HT1080 (cell line): ENCODE results near the gene PRX. TPM values are rescaled to one million over a fixed set of nuclear protein-coding genes. Genes with fewer than 3 reads are reported as not detected.
"Not testable (repeated sequence)": the region's sequence is repeated elsewhere in the genome, so short reads cannot be mapped to it uniquely, and the experiment has no call there.

Experiments used
- DNase-seq: peaks from one replicate; pipeline ENCODE4 v3.0.0-alpha.2; 2015; ENCODE audit warnings: low read depth
- total RNA-seq: library from RNA; depleted of rRNA; stranded (reverse); fragments of >200 nt; shearing (Covaris generic); gene quantifications from 2 replicates; pipeline ENCODE4 v1.2.3, GENCODE V29; 2014

Gene PRX
- total RNA-seq, 1 experiment from 2014 or later: not detected

DNA sequence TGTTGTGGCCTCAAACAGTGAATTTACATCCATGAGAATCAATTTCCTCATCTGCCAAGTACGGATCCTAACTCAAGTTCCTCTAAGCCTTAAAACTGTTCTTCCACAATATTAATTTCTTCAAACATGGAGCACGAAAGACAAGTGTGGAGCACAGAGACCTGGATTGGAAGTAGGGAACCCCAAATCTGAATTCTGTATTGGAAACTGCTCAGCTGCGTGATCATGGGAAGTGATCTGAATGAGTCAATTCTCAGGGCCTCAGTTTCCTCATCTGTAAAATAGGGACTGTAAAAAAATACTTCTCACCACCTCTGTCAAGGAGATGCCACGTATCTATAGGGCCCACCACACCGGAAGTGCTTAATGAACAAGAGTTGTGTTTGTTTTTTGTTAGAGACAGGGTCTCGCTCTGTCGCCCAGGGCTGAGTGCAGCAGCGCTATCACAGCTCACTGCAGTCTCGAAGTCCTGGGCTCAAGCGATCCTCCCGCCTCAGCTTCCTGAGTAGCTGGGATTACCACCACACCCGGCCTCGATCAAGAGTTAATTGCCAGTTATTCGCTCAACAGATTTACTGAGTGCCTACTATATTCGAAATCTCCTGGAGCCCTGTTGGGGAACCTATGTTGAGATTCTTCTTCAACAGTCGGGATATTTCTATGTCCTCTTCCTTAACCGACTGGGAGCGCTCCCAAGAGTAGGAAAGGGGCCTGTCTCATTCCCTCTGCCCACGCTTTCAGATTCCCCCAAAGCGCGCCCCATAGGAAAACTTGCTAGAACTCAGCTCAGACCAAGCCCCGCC, 29.4 kb upstream of the PRX start:
- DNase-seq: no peak

DNA sequence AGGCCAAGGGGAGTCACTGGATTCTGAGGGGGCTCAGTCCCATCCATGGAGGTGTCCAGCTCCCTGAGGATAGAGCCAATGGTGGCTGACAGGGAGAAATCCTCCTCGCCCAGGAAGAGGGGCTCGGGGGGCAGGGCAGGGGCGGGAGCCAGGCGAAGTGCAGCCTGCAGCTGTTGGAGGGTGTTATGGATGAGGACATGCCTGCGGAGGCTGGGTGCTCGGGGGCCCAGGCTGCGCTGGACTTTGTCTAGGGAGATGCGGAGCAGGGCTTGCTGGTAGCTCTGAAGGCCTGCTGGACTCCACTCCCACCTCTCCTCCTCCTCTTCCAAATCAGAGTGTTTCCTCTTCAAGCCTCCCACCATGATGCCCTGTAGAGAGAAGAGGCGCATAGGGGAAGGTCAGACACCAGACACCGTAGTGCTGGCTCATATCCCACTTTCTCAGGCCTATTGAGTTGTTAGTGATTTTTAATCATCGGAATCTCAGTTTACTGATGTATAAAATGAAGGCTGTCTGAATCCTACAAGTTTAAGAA, 28.6 kb upstream of the PRX start:
- DNase-seq: no peak

DNA sequence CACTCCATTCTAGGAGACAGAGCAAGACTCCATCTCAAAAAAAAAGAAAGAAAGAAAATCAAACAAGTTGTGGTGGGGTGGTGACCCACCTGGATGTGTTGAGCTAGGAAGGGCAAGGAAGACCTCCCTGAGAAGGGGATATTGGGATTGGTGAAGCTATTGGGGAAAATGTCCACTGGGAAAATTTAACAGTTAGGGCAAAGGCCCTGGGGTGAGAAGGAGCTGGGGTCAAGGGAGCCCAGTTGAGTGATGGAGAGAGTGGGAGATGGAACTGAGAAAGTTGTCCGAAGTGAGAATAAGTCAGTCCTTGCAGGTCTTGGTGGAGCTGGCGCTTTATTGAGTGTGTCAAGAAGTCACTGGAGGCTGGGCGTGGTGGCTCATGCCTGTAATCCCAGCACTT, 25.1 kb upstream of the PRX start:
- DNase-seq: no peak

DNA sequence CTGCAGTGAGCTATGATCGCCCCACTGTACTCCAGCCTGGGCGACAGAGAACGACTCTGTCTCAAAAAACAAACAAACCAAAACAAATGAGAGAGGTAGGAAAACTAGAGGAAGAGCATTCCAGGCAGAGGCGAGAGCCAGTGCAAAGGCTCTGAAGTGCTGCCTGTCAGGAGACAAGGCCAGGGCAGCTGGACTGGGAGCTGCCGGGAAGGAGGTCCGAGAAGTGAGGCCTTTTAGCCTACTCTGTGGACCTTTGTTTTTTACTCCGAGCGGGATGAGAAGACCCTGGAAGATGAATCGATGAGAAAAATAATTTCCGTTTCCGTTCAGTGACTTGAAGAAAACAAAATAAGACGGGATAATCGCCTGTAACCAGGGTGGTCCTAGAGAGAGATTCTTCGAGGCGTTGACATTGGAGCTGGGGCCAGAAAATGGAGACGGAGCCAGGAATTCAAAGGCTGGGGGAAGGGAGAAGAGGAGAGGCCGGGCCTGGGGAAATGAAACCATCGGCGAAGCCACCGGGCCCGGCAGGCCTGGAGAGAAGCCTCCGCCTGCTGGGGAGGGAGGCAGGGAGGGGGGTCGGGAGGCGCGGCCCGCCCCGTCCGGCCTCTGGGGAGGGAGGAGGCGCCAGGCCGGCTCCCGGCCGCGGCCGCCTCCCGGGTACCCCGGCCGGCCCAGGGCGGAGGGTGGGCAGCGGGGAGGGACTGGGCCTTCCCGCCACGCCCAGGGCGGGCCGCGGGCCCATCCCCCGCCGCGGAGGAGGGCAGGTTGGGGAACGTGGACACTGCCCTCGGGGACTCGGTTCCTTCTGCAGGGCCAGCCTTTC, 20.4 kb upstream of the PRX start:
- peak; percentile 85 for DNase-seq

DNA sequence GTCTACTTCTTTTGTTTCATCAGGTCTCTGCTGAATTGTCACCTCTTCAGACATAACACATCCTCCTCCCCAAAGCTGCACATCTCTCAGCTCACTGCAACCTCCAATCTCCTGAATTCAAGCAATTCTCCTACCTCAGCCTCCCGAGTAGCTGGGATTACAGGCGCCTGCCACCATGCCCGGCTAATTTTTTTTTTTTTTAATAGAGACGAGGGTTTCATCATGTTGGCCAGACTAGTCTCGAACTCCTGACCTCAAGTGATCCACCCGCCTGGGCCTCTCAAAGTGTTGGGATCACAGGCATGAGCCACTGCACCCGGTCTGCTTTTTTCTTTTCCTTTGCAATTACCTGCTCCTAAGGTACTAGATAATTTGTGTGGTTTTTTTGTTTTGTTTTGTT, 19.6 kb upstream of the PRX start:
- not testable (repeated sequence) for DNase-seq

DNA sequence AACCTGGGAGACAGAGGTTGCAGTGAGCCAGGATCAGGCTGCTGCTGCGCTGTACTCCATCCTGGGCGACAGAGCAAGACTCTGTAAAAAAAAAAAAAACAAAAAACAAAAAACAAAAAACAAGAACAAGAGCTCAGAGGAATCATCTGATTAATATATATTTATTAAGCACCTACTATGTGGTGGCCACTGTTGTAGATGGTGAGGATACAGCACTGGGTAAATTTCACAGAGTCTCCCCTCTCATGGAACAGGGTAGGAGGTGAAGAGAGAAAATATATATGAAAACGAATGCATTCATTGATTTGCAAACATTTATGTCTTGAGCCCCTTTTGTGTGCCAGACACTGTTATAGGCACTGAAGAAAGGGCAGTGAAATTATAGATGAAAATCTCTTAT, 18.5 kb upstream of the PRX start:
- DNase-seq: no peak

DNA sequence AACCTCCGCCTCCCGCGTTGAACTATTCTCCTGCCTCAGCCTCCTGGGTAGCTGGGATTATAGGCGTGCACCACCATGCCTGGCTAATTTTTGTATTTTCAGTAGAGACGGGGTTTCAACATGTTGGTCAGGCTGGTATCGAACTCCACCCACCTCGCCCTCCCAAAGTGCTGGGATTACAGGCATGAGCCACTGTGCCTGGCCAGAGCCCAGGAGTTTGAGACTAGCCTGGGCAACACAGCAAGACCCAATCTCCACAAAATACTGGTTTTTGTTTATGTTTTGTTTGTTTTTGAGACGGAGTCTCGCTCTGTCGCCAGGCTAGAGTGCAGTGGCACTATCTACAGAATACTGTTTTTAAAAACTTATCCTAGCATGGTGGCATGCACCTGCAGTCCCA, 17.1 kb upstream of the PRX start:
- DNase-seq: not testable (repeated sequence)

DNA sequence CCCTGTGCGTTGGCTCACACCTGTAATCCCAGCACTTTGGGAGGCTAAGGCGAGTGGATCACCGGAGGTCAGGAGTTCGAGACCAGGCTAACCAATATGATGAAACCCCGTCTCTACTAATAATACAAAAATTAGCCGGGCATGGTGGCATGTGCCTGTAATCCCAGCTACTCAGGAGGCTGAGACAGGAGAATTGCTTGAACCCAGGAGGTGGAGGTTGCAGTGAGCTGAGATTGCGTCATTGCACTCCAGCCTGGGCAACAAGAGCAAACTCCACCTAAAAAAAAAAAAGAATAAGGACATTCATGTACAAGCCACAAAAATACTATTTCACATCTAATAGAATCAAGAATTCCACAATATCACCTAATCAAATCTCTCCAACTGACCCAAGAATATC, 15.0 kb upstream of the PRX start:
- DNase-seq: not testable (repeated sequence)

DNA sequence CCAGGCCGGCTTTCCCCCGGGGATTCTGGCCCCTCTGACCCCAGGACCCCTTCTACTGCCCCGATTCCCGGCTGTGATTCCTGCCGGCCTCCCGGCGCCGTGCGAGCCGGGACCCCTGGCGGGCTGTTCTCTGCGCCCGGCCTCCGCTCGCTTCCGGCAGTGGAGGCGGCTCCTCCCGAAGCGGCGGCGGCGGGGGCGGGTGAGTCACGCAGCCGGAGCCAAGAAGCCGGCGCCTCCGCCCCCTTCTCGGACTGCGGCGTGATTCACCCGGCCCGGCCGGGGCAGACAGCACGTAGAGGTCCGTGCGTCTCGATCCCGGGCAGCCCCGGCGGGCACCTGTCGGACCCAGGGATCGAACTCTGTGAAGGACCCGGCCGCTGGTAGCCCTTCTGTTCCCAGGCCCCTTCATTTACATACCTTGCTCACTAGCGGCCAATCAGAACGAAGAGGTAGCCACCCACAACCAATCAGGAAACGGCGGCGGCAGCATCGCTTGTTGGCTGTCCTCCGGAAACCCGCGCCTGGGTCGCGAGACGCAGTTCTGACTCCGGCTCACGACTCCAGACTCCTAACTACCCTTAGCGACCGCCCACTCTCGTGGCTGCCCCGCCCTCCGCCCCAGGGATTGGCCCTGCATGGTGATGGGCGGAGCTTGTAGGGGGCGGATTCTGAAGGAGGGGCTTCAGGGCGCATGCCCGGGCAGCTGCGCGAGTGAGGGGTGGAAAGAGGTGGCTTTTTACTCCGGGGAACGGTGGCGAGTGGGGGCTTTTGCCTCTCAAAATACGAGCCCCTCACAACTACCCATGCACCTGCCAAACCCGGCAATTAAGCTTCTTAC, 12.5 kb upstream of the PRX start, which contains the start of gene SERTAD1:
SERTAD1 (minus strand) TSS at position 543 of the 838 bp plus-strand sequence. CDS start 2,446 bp downstream, outside the sequence.
- DNase-seq: peak; percentile 99

DNA sequence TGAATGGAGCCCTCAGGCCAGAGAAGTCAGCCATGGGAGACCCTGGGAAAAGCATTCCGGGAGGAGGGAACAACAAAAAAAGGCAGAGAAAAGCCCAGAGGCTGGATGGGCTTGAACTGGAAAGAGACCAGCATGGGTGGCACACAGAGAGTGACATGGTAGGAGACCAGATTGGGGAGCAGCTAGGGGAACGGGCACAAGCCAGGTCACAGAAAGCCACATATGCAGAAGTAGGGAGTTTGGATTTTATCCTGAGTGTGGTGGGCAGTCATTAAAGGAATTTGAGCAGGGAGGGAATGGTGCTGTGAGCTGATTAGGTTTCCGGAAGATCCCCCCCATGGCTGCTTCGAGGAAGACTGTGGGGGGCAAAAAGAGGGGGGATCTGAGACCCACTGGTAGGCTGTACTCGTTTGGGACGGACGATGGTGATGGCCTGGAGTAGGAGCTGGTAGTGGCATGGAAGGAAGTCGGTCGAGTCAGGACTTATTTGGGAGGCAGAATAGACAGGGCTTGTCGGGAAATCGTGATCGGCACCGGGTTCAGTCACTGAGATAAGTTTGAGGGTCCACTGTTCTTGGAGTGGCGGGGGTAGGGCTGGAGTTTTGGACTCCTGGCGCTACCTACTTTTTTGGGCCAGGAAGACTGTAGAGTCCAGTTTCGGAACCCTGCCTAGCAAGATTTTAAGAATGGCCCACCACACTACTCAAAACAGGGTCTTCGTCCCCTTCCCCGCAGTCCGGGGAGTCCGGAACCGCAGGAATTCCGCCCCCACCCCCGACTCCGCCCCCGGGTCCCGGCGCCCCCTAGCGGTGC, 11.7 kb upstream of the PRX start:
- no peak for DNase-seq

DNA sequence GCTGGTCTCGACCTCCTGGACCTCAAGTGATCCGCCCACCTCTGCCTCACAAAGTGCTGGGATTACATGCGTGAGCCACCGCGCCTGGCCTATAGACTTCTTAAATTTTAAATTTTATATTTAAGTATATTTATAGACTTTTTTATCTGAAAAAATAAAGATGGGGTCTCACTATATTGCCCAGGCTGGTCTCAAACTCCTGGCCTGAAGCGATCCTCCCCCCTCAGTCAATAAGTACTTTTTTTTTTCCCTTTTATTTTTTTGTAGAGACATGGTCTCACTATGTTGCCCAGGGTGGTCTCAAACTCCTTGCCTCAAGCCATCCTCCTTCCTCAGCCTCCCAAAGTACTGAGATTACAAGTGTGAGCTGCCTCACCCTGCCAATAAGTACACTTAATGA, 10.8 kb upstream of the PRX start:
- DNase-seq: no peak

DNA sequence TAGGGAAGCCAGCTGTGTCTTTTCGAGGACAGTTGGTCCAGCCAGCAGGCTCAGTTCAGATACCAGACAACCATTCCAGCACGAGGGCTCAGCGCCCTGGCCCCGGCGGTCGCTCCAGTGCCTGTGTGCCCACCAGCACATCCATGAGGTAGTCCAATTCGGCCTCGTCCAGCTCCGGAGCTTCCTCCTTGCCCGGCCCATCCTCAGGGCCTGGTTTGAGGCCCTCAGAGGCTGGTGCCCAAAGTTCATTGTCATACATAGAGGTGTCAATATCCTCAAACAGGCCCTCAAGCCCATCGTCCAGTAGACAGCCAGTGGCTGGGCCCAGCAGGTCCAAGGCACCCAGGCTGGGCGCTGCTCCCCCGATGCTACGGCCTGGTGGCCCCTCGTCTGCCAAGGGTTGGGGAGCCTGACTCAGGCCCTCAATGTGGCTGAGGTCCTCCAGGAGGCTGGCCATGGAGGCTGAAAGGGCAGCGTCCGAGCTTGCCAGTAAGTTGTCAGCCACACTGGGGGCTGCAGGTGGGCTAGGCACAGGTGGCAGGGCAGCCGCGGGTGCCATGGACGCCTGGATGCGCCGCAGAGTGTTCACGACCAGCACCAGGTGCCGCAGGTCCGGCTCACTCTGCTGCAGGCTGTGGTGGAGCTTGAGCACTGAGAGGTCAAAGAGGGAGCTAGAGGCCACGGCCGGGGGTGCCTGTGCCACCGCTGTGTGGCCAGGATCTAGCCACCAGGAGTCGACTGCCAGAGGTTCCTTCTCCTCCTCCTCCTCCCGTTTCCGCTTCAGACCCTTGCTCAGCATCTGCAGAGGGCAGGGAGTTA, 9.8 kb upstream of the PRX start:
- no peak for DNase-seq

DNA sequence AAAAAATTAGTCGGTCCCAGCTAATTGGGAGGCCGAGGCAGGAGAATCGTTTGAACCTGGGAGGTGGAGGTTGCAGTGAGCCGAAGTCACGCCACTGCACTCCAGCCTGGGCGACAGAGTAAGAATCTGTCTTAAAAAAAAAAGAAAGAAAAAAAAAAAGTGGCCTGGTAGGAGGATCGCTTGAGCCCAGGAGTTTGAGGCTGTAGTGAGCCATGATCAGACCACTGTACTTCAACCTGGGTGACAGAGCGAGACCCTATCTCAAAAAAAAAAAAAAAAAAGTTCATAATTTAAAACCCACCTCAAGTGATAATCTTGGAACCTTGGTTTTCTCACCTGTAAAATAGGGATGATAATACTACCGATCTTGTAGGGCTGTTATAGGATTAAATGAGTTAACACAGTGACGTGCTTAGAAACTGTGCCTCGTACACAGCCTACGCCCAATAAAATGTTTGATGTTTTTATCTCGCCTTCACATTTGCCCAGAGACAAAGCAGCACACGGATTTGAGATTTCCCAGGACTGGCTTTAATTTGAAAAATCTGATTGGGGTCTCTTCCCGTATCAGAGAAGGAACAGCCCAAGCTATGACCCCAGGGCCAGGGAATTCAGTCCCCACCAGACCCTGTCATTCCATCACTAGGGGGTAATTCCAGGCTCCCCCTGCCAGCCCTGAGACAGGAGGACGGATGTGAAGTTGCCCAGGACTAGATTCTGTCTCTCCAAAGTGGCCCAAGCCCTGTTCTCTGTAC, 9.0 kb upstream of the PRX start:
- no peak for DNase-seq

DNA sequence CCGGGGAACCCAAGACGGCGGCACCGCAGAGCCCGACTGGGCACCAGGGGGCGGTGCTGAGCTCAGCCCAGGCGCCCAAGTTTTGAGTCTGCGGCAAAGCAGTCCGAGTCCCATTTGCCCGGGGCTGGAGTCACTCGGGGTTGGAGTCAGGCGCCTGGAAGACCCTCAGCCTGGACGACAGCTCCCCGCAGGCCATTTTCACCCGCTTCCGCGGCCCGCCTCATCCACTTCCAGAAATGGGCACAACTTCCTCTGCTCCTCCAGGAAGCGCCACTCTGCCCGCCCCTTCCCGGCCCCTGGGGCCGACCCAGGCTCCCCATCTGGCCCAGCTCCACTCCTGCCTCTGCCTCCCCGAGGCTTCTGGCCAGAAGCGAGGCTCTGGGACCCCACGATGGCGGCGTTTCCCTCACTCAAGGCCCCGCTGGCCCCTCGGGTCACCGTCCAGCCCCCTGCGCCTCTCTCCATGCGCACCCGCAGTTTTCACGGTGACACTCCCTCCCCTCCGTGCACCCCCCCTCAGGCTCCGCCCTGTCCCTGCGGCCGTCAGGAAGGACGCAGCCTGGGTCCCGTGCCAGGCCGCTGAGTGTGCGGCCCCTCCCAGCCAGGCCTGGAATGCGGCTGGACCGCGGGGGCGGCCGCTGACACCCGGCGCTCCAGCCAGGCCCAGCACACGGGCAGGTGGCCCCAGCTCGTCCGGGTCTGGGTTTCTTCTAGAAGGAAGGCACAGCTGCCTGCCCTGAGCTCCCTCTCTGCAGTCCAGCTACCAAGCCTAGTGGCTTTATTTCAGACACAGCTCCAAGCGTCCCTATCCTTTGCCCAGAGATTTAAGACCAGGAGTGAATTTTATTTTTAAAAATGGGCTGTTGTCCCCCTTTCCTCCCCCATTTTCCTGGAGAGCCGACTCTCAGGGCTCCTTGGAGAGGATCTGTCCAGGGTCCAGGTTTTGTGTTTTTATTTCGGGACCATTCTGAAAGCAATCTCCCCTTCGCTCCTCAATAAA, 7.9 kb upstream of the PRX start:
- peak; percentile 89 for DNase-seq

DNA sequence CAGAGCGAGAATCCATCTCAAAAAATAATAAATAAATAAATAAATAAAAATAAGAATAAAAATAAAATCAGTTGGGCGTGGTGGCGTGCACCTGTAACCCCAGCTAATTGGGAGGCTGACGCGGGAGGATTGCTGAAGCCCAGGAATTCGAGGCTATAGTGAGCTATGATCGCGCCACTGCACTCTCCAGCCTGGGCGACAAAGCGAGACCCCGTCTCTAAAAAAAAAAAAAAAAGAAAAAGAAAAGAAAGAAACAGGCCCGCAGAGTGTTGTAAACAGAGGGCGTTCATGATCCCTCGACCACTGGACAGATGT, 7.2 kb upstream of the PRX start:
- no peak for DNase-seq

DNA sequence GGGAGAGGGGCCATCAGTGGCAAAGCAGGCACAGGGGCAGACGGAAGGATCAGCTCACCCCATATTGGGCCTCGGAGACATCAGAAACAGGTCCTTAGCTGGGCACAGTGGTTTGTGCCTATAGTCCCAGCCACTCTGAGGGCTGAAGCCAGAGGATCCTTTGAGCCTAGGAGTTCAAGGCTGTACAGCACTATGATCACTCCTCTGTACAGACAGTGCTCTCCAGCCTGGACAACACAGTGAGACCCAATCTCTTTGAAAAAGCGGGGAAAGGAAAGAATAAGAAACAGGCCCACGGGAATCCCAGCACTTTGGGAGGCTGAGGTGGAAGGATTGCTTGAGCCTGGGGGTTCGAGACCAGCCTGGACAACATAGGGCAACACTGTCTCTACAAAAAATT, 6.6 kb upstream of the PRX start:
- no peak for DNase-seq

DNA sequence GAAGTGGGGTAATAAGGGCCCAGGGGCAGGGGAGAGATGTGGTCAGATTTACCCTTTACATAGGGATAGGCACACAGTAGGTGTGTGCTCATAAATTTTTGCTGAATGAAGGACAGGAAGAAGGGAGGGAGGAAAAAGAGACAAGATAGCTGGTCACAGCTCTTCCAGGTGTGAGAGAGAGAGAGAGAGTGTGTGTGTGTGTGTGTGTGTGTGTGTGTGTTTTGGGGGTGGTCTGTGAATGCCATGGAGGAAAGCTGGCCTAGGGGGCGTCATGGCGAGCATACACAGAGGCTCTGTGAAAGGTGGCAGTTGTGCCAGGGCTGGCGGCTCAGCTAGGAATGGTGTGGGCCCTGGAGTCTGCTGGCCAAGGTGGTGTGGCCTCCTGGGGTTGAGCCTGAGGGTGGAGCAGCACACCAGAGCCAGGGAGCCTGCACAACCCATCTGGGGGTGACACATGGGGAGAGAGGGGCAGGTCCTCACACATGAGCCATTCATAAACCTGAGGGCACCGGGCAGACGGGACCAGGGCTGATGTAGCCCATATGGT, 6.0 kb upstream of the PRX start:
- DNase-seq: no peak
